Osteocyte (in vitro differentiated cells): ENCODE data around the gene CCDC197. TPM values are rescaled to one million over a fixed set of nuclear protein-coding genes. Genes with fewer than 3 reads are reported as not detected.

Source experiments
- DNase-seq: peaks from one replicate; pipeline ENCODE4 v3.0.0; 2021; ENCODE audit warnings: mixed read lengths; ENCODE audit not compliant: unreplicated experiment; ENCODE audit errors: extremely low spot score
- H3K27ac Mint-ChIP-seq: one replicate; pipeline ENCODE4 v1.8.0; 2021; ENCODE audit warnings: mild to moderate bottlenecking, mixed read lengths; ENCODE audit not compliant: unreplicated experiment
- H3K27me3 Mint-ChIP-seq: one replicate; pipeline ENCODE4 v1.8.0; 2021; ENCODE audit warnings: mixed read lengths; ENCODE audit not compliant: unreplicated experiment
- H3K36me3 Mint-ChIP-seq: one replicate; pipeline ENCODE4 v1.8.0; 2021; ENCODE audit warnings: mixed read lengths; ENCODE audit not compliant: unreplicated experiment
- H3K4me1 Mint-ChIP-seq: one replicate; pipeline ENCODE4 v1.8.0; 2021; ENCODE audit warnings: mixed read lengths; ENCODE audit not compliant: unreplicated experiment
- H3K4me3 Mint-ChIP-seq: one replicate; pipeline ENCODE4 v1.8.0; 2021; ENCODE audit warnings: mild to moderate bottlenecking, moderate library complexity, mixed read lengths; ENCODE audit not compliant: unreplicated experiment
- H3K9me3 Mint-ChIP-seq: one replicate; pipeline ENCODE4 v1.8.0; 2021; ENCODE audit warnings: mixed read lengths; ENCODE audit not compliant: unreplicated experiment
- total RNA-seq: library from RNA; stranded (reverse); gene quantifications from 2 replicates; pipeline ENCODE4 v1.2.1, GENCODE V29; 2021
- TF ChIP-seq, protein P1 (sequence below): fragments of 200-600 bp; sonication (generic); IDR thresholded peaks from 2 replicates; pipeline ENCODE4 v1.5.0; 2021; ENCODE audit warnings: antibody characterized with exemption, mild to moderate bottlenecking, moderate library complexity

Gene CCDC197
- total RNA-seq, 1 donor from 2014 or later, result not detected

- H3K27ac Mint-ChIP-seq, result no peak overlapping the region
- no peaks in the 10 kb centered on the region for H3K4me1 Mint-ChIP-seq
- TF ChIP-seq, protein P1, sequence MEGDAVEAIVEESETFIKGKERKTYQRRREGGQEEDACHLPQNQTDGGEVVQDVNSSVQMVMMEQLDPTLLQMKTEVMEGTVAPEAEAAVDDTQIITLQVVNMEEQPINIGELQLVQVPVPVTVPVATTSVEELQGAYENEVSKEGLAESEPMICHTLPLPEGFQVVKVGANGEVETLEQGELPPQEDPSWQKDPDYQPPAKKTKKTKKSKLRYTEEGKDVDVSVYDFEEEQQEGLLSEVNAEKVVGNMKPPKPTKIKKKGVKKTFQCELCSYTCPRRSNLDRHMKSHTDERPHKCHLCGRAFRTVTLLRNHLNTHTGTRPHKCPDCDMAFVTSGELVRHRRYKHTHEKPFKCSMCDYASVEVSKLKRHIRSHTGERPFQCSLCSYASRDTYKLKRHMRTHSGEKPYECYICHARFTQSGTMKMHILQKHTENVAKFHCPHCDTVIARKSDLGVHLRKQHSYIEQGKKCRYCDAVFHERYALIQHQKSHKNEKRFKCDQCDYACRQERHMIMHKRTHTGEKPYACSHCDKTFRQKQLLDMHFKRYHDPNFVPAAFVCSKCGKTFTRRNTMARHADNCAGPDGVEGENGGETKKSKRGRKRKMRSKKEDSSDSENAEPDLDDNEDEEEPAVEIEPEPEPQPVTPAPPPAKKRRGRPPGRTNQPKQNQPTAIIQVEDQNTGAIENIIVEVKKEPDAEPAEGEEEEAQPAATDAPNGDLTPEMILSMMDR, result peak; percentile 80
- no peaks in the 10 kb centered on the region for H3K27me3 Mint-ChIP-seq
- H3K9me3 Mint-ChIP-seq, result no peaks in the 10 kb centered on the region
- no peak for DNase-seq
- H3K4me3 Mint-ChIP-seq, result no peak overlapping the region
- H3K36me3 Mint-ChIP-seq, result no peaks in the 10 kb centered on the region
Measured at GRCh38 chr14:94036313-94037167, 39.4 kb downstream of the CCDC197 start.

- no peak for DNase-seq
- Mint-ChIP-seq H3K4me3 (no peak overlapping the region), H3K9me3 (no peaks in the 10 kb centered on the region), H3K4me1 (no peaks in the 10 kb centered on the region), H3K36me3 (no peaks in the 10 kb centered on the region), H3K27ac (no peak overlapping the region), H3K27me3 (no peaks in the 10 kb centered on the region)
- TF ChIP-seq, protein P1, result no peak
Measured at GRCh38 chr14:94037954-94038353, 40.9 kb downstream of the CCDC197 start.

GRCh38 chr14:94038510-94038909 is 41.4 kb downstream of the CCDC197 start:
- H3K27ac Mint-ChIP-seq, result no peak overlapping the region
- no peak overlapping the region for H3K4me3 Mint-ChIP-seq
- no peaks in the 10 kb centered on the region for H3K4me1 Mint-ChIP-seq
- no peaks in the 10 kb centered on the region for H3K36me3 Mint-ChIP-seq
- H3K9me3 Mint-ChIP-seq, result no peaks in the 10 kb centered on the region
- no peak for DNase-seq
- H3K27me3 Mint-ChIP-seq, result no peaks in the 10 kb centered on the region
- TF ChIP-seq, protein P1, result no peak

DNA sequence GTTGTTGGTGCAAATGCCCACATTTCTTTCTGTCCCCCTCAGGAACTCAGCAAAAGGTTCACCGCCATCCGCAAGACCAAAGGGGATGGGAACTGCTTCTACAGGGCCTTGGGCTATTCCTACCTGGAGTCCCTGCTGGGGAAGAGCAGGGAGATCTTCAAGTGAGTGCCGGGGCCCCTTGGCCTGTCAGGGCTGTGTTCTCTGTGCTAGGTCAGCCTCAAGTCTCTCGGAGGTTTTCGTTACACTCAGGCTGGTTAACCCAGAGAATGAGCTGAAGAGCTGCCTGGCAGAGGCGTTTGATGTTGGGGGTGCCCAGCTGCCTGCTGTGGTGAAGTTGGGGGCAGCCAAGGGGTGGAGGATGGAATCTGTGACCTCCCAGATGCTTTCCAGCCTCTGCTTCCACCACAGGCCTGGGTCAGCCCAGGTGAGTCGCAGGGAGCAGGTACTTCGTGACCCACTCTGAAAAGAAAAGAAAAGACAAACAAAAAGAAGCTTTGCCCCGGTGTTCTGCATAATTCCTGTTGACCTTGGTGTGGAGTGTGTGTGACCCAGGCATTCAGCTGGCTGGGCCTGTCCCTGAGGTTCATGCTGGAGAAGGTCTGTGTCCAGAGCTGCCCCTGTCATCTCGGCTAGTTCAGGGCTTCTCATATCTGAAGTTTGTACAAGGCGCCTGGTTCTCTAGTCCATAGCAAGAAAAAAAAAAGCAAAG is 42.0 kb downstream of the CCDC197 start:
- Mint-ChIP-seq H3K9me3 (no peaks in the 10 kb centered on the region), H3K27ac (no peak overlapping the region), H3K4me3 (no peak overlapping the region), H3K27me3 (no peaks in the 10 kb centered on the region), H3K36me3 (no peaks in the 10 kb centered on the region), H3K4me1 (no peaks in the 10 kb centered on the region)
- TF ChIP-seq, protein P1, result no peak
- no peak for DNase-seq

DNA sequence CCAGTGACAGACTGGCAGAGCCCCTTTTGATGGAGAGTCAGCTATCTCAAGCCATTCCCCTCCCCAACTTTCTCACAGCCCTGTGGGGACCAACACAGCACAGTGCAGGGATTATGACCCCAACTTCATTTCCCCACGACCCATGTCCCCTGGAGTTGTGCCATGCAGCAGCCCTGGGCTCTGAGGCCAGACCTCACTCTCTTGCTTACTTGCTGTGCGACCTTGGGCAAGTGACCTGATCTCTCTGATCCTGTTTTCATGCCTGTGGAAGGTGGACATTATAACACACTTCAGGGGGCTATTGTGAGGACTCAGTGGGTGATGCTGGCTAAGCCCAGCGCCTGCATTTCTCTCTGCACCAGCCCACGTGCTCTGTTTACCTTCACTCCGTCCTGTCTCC is 43.1 kb downstream of the CCDC197 start:
- Mint-ChIP-seq H3K4me1 (no peaks in the 10 kb centered on the region), H3K27ac (no peak overlapping the region), H3K9me3 (no peaks in the 10 kb centered on the region), H3K36me3 (peaks cover 3% of the 10 kb centered on the region), H3K4me3 (no peak overlapping the region), H3K27me3 (no peaks in the 10 kb centered on the region)
- no peak for DNase-seq
- TF ChIP-seq, protein P1, result no peak
